Endothelial cell of umbilical vein (primary cell): ENCODE results near the gene IL4I1. TPM values are rescaled to one million over a fixed set of nuclear protein-coding genes. Genes with fewer than 3 reads are reported as not detected.

Experiments used
- BruUV-seq: library from RNA; stranded (reverse); fragments of 400-500 nt; replicated peaks from 2 replicates; lab custom pipeline; 2021; lab: Mats Ljungman, UMichigan
- CTCF ChIA-PET: fragments of 300-600, 350-600 bp; sonication (Branson Sonifier 250); formaldehyde crosslinking; loops from one replicate; lab custom pipeline; 2021; ENCODE audit warnings: antibody characterized with exemption, inconsistent platforms; lab: Charles Lee
- POLR2A ChIA-PET: fragments of 300-600, 350-600 bp; sonication (Branson Sonifier 250); formaldehyde crosslinking; loops from one replicate; lab custom pipeline; 2021; ENCODE audit warnings: antibody characterized with exemption, inconsistent platforms; lab: Charles Lee
- DNase-seq: peaks from one replicate; pipeline ENCODE4 v3.0.0-alpha.2; 2011; ENCODE audit warnings: low read depth, low spot score
- FAIRE-seq: peaks from 2 replicates; lab custom pipeline; 2011; peaks lifted over from hg19 to GRCh38; lab: Jason Lieb, UNC
- H2AFZ ChIP-seq: 2 replicates; pipeline ENCODE4 v1.6.0; 2012; ENCODE audit warnings: low read depth, low read length, control low read depth, inconsistent platforms
- H3K27ac ChIP-seq: 2 replicates; pipeline ENCODE4 v1.5.1; 2011; ENCODE audit warnings: low read depth, mild to moderate bottlenecking, control low read depth, low read length, moderate library complexity; ENCODE audit not compliant: insufficient read depth
- H3K27me3 ChIP-seq, 2 experiments: 2 replicates each; pipeline versions ENCODE4 v1.6.0 to v1.6.1; 2011; ENCODE audit warnings: low read length in 2 of 2, mixed read lengths in 1 of 2; ENCODE audit not compliant: control insufficient read depth in 2 of 2, insufficient read depth in 2 of 2
- H3K36me3 ChIP-seq, 2 experiments: 2 replicates in 1 of 2; 3 replicates in 1 of 2; pipeline ENCODE4 v1.5.1; 2011; ENCODE audit warnings: low read length in 2 of 2, mild to moderate bottlenecking in 1 of 2, moderate library complexity in 1 of 2; ENCODE audit not compliant: control insufficient read depth in 2 of 2, insufficient read depth in 2 of 2; ENCODE audit errors: extremely low read depth in 1 of 2
- H3K4me1 ChIP-seq: 3 replicates; pipeline ENCODE4 v1.5.1; 2011; ENCODE audit warnings: mild to moderate bottlenecking, low read length; ENCODE audit not compliant: control insufficient read depth, insufficient read depth; ENCODE audit errors: extremely low read depth
- H3K4me2 ChIP-seq: 2 replicates; pipeline ENCODE4 v1.6.1; 2011; ENCODE audit warnings: low read length, control low read depth, mixed read lengths; ENCODE audit not compliant: insufficient read depth
- H3K4me3 ChIP-seq, 3 experiments: fragments of 200-600 bp in 1 of 3; sonication (generic), shearing (Covaris generic) in 1 of 3; replicated peaks in 1 of 3; 2 replicates each; pipeline ENCODE4 v1.5.1; 2011 to 2016; ENCODE audit warnings: control low read depth in 3 of 3, low read length in 3 of 3, mild to moderate bottlenecking in 2 of 3, inconsistent platforms in 1 of 3, low read depth in 1 of 3, moderate library complexity in 1 of 3; ENCODE audit not compliant: insufficient read depth in 1 of 3
- H3K79me2 ChIP-seq: 2 replicates; pipeline ENCODE4 v1.6.0; 2012; ENCODE audit warnings: low read length, inconsistent platforms; ENCODE audit not compliant: control insufficient read depth, insufficient read depth
- H3K9ac ChIP-seq: replicated peaks from 2 replicates; pipeline ENCODE3; 2011; ENCODE audit warnings: low read length, control low read depth; ENCODE audit not compliant: insufficient read depth; ENCODE audit errors: extremely low read depth
- H3K9me1 ChIP-seq: replicated peaks from 3 replicates; pipeline ENCODE4 v1.6.0; 2011; ENCODE audit warnings: mild to moderate bottlenecking, low read length; ENCODE audit not compliant: control insufficient read depth, insufficient read depth; ENCODE audit errors: extremely low read depth
- H3K9me3 ChIP-seq: replicated peaks from 2 replicates; pipeline ENCODE4 v1.5.1; 2012; ENCODE audit warnings: low read length, inconsistent platforms; ENCODE audit not compliant: control insufficient read depth, insufficient read depth
- H4K20me1 ChIP-seq: replicated peaks from 2 replicates; pipeline ENCODE3; 2011; ENCODE audit warnings: mild to moderate bottlenecking, low read length; ENCODE audit not compliant: control insufficient read depth, insufficient read depth; ENCODE audit errors: extremely low read depth
- FOS ChIP-seq: IDR thresholded peaks from 2 replicates; pipeline ENCODE4 v1.6.1; 2011; ENCODE audit warnings: mild to moderate bottlenecking, low read length, moderate library complexity, borderline replicate concordance; ENCODE audit not compliant: insufficient read depth
- GATA2 ChIP-seq: IDR thresholded peaks from 2 replicates; pipeline ENCODE4 v1.7.0; 2011; ENCODE audit warnings: low read depth, mild to moderate bottlenecking, moderate library complexity, mixed read lengths, low read length; ENCODE audit not compliant: insufficient read length, insufficient read depth
- JUN ChIP-seq: IDR thresholded peaks from 2 replicates; pipeline ENCODE4 v1.6.1; 2011; ENCODE audit warnings: borderline replicate concordance, low read depth; ENCODE audit not compliant: insufficient read length, insufficient read depth
- MAX ChIP-seq: IDR thresholded peaks from 2 replicates; pipeline ENCODE4 v1.6.1; 2011; ENCODE audit not compliant: insufficient read depth, insufficient read length
- MYC ChIP-seq: IDR thresholded peaks from one replicate; pipeline ENCODE4 v1.6.1; 2011; ENCODE audit warnings: mild to moderate bottlenecking, low read depth, low read length
- dilution Hi-C: fragments of 300-500 bp; cut with MboI; formaldehyde crosslinking; loops from one replicate; pipeline ENCODE4 v1.15.0; 2019; ENCODE audit warnings: low sequenced_read_pairs; ENCODE audit not compliant: extremely low pct_ligation_motif_present
- intact Hi-C: fragments of 100-400 bp; cut with micrococcal nuclease; formaldehyde crosslinking; loops from one replicate; pipeline ENCODE4 v1.10.0; 2022
- polyA plus RNA-seq, 4 experiments: library from polyadenylated mRNA; depleted of rRNA in 3 of 4; stranded (reverse) in 3 of 4; unstranded in 1 of 4; fragments of >200 nt; gene quantifications; 2 replicates each; pipeline versions ENCODE4 v1.2.1 to v1.2.3, GENCODE V29; 2011 to 2012; ENCODE audit warnings: missing spikeins in 1 of 4
- total RNA-seq: library from RNA; stranded (reverse); gene quantifications from 2 replicates; pipeline ENCODE4 v1.2.3, GENCODE V29; 2021
- TF ChIP-seq, protein P1 (sequence below), 2 donors: IDR thresholded peaks; 1 replicate in 1 of 2; 2 replicates in 1 of 2; pipeline ENCODE4 v1.5.1; 2011; ENCODE audit warnings: low read length in 2 of 2, mild to moderate bottlenecking in 2 of 2, moderate library complexity in 2 of 2, control low read depth in 1 of 2, inconsistent platforms in 1 of 2, low read depth in 1 of 2; ENCODE audit not compliant: insufficient read depth in 1 of 2; ENCODE audit errors: extremely low read depth in 1 of 2

Gene IL4I1
- total and polyA plus RNA-seq, 2 donors (not counting 3 experiments of a cell fraction or from before 2014, with no cell fraction given) = 5.0 to 5.6 TPM

DNA sequence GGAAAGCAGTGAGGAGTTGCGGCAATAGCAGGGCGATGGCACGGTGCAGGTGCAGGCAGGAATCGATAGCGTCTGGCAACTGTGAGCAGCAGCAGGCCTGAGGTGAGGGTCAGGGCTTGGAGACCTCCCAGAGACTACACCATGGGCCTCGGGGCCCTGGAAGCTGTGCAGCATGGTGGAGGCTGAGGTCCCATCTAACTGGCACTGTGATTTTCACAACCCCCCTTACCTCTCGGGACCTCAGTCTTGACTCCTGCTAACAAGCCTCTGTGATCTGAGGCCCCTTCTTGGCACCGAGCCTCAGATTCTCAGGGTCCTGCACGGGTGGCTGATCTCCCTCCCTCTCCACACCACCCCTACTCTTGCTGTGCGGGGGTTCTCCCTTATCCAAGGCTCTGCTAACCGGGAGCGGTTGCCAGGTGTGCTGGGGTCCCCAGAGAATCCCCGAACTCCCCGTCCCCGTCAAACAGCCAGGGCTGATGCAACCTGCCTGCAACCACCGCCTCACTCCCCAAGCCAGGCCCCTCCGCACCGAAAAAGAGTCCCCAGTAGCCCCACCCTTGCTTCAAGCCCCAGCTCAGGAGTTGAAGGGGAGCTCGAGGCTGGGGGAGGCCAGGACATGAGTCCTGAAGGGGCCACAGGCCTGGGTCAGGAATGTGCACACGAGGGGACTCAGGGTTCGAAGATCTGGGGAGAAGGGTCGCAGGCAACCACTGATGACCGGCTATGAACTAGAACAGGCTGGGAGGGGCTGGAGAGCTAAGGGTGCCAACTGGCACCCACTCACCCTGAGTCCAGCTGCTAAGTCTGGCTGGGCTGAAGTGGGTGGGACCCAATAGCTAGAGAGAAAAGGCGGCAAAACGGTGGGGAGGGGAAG is 27.6 kb upstream of the IL4I1 start:
- peaks cover 6 to 25% of the 10 kb centered on the region in 2 experiments for H3K36me3 ChIP-seq
- no peak overlapping the region for H2AFZ ChIP-seq
- H3K9me3 ChIP-seq = no peaks in the 10 kb centered on the region
- H3K4me2 ChIP-seq = no peak overlapping the region
- no peak overlapping the region for H3K9ac ChIP-seq
- H3K4me1 ChIP-seq = peaks cover 10% of the 10 kb centered on the region
- peaks cover 90% of the 10 kb centered on the region for H3K79me2 ChIP-seq
- DNase-seq = no peak
- dilution Hi-C loops = no loop called here
- H3K9me1 ChIP-seq = no peaks in the 10 kb centered on the region
- no TSS peak for BruUV-seq
- H3K27ac ChIP-seq = no peak overlapping the region
- CTCF ChIA-PET = no interaction called here
- TF ChIP-seq, protein P1, sequence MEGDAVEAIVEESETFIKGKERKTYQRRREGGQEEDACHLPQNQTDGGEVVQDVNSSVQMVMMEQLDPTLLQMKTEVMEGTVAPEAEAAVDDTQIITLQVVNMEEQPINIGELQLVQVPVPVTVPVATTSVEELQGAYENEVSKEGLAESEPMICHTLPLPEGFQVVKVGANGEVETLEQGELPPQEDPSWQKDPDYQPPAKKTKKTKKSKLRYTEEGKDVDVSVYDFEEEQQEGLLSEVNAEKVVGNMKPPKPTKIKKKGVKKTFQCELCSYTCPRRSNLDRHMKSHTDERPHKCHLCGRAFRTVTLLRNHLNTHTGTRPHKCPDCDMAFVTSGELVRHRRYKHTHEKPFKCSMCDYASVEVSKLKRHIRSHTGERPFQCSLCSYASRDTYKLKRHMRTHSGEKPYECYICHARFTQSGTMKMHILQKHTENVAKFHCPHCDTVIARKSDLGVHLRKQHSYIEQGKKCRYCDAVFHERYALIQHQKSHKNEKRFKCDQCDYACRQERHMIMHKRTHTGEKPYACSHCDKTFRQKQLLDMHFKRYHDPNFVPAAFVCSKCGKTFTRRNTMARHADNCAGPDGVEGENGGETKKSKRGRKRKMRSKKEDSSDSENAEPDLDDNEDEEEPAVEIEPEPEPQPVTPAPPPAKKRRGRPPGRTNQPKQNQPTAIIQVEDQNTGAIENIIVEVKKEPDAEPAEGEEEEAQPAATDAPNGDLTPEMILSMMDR (IDR thresholded peaks at IDR 0.05; ENCODE audit: extremely low read depth in 1 of 2, insufficient read depth in 1 of 2, low read depth in 1 of 2, low read length in 2 of 2) = no peak
- TF ChIP-seq FOS = no peak
- TF ChIP-seq MAX = no peak
- no peak for TF ChIP-seq GATA2
- no peak for TF ChIP-seq MYC
- no peak for TF ChIP-seq JUN
- FAIRE-seq = no peak
- POLR2A ChIA-PET = no interaction called here
- no peaks in the 10 kb centered on the region for H4K20me1 ChIP-seq
- no peak overlapping the region for H3K4me3 ChIP-seq
- intact Hi-C loops = no loop called here
- no peaks in the 10 kb centered on the region for H3K27me3 ChIP-seq
